Mesothelial cell of epicardium (in vitro differentiated cells): ENCODE data around the gene FRMD7. TPM values are rescaled to one million over a fixed set of nuclear protein-coding genes. Genes with fewer than 3 reads are reported as not detected.

Experiments used
- DNase-seq, 2 experiments: peaks; one replicate each; pipeline ENCODE4 v3.0.0; 2021; ENCODE audit warnings: low spot score in 2 of 2; ENCODE audit not compliant: unreplicated experiment in 2 of 2
- H3K27ac Mint-ChIP-seq: 2 replicates; pipeline ENCODE4 v1.8.0; 2021; ENCODE audit warnings: mixed read lengths
- H3K27me3 Mint-ChIP-seq: 2 replicates; pipeline ENCODE4 v1.8.0; 2021; ENCODE audit warnings: low read depth, mixed read lengths
- H3K36me3 Mint-ChIP-seq: 2 replicates; pipeline ENCODE4 v1.8.0; 2021; ENCODE audit warnings: mixed read lengths
- H3K4me1 Mint-ChIP-seq: 2 replicates; pipeline ENCODE4 v1.8.0; 2021; ENCODE audit warnings: mixed read lengths
- H3K4me3 Mint-ChIP-seq: 2 replicates; pipeline ENCODE4 v1.8.0; 2021; ENCODE audit warnings: mild to moderate bottlenecking, moderate library complexity, mixed read lengths
- H3K9me3 Mint-ChIP-seq: 2 replicates; pipeline ENCODE4 v1.8.0; 2021; ENCODE audit warnings: mixed read lengths
- CTCF ChIP-seq: fragments of 200-600 bp; sonication (generic); IDR thresholded peaks from one replicate; pipeline ENCODE4 v1.5.0; 2021; ENCODE audit warnings: antibody characterized with exemption; ENCODE audit not compliant: unreplicated experiment
- total RNA-seq: library from RNA; stranded (reverse); gene quantifications from 3 replicates; pipeline ENCODE4 v1.2.1, GENCODE V29; 2021

The FRMD7 gene
- total RNA-seq, 1 donor from 2014 or later = 0.13 TPM

- Mint-ChIP-seq H3K36me3 (no peaks in the 10 kb centered on the region), H3K4me1 (peaks cover 6% of the 10 kb centered on the region), H3K4me3 (no peak overlapping the region), H3K27ac (no peak overlapping the region), H3K27me3 (peaks cover 2% of the 10 kb centered on the region), H3K9me3 (peaks cover 6% of the 10 kb centered on the region)
- no peak for TF ChIP-seq CTCF
- no peak for DNase-seq
Measured at GRCh38 chrX:132085786-132086185, 42.0 kb downstream of the FRMD7 start.

- Mint-ChIP-seq H3K4me3 (no peak overlapping the region), H3K9me3 (no peaks in the 10 kb centered on the region), H3K4me1 (no peaks in the 10 kb centered on the region), H3K27ac (no peak overlapping the region), H3K36me3 (peaks cover 7% of the 10 kb centered on the region), H3K27me3 (no peaks in the 10 kb centered on the region)
- TF ChIP-seq CTCF = no peak
- DNase-seq = no peak
Measured at GRCh38 chrX:132077912-132078311, 49.9 kb downstream of the FRMD7 start.

- no peak overlapping the region for H3K4me3 Mint-ChIP-seq
- peaks cover 9% of the 10 kb centered on the region for H3K36me3 Mint-ChIP-seq
- TF ChIP-seq CTCF = no peak
Measured at GRCh38 chrX:132077414-132077813, 50.4 kb downstream of the FRMD7 start.

DNA sequence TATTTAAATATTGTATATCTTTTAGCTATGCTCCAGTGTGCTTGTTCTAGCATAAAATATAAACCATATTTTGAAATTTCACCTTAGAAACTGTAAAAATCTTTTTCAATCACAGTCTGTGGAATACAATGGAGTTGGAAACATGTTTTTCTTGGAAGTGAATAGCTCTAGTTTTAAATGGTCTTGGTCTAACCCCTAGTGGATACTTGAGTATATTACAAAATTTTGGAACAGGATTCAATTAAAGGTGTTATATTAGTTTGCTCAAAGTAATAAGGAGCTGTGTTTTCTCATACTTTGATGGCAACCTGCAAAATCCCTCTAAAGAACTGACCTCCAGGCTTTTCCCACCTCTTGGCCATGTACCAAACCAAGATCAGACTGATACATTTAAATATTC lies 56.6 kb downstream of the FRMD7 start:
- peak overlapping the region; percentile 43 for H3K27ac Mint-ChIP-seq
- no peaks in the 10 kb centered on the region for H3K9me3 Mint-ChIP-seq

More at GRCh38 chrX:132077414-132077813, 50.4 kb downstream of the FRMD7 start:
- no peaks in the 10 kb centered on the region for H3K9me3 Mint-ChIP-seq
- no peak for DNase-seq
- H3K4me1 Mint-ChIP-seq = no peaks in the 10 kb centered on the region
- no peaks in the 10 kb centered on the region for H3K27me3 Mint-ChIP-seq
- no peak overlapping the region for H3K27ac Mint-ChIP-seq

GRCh38 chrX:132068405-132068804 lies 59.4 kb downstream of the FRMD7 start:
- Mint-ChIP-seq H3K4me1 (peaks cover 15% of the 10 kb centered on the region), H3K27ac (no peak overlapping the region), H3K36me3 (peaks cover 13% of the 10 kb centered on the region), H3K9me3 (no peaks in the 10 kb centered on the region), H3K4me3 (no peak overlapping the region), H3K27me3 (no peaks in the 10 kb centered on the region)
- no peak for DNase-seq
- TF ChIP-seq CTCF = no peak

More for the DNA sequence above, 56.6 kb downstream of the FRMD7 start:
- Mint-ChIP-seq H3K4me1 (peaks cover 4% of the 10 kb centered on the region), H3K4me3 (no peak overlapping the region), H3K36me3 (peaks cover 18% of the 10 kb centered on the region), H3K27me3 (no peaks in the 10 kb centered on the region)
- TF ChIP-seq CTCF = peak; percentile 71
- DNase-seq = no peak

GRCh38 chrX:132063862-132064261 lies 64.0 kb downstream of the FRMD7 start:
- Mint-ChIP-seq H3K4me3 (no peak overlapping the region), H3K36me3 (peaks cover 16% of the 10 kb centered on the region), H3K9me3 (no peaks in the 10 kb centered on the region), H3K27me3 (no peaks in the 10 kb centered on the region), H3K27ac (no peak overlapping the region), H3K4me1 (peaks cover 24% of the 10 kb centered on the region)
- TF ChIP-seq CTCF = no peak
- no peak for DNase-seq
